Right ventricle myocardium inferior (tissue), 1 donor: ENCODE data around the gene SYNPR. TPM values are rescaled to one million over a fixed set of nuclear protein-coding genes. Genes with fewer than 3 reads are reported as not detected.

Experiments
- ATAC-seq: fragments of 200-7000 bp; cut with Tn5 transposase; one replicate; pipeline ENCODE4 v1.9.1; 2020; ENCODE audit warnings: mild to moderate bottlenecking, moderate library complexity
- DNase-seq: peaks from one replicate; pipeline ENCODE4 v3.0.0; 2021; ENCODE audit errors: missing footprints
- intact Hi-C: fragments of 100-400 bp; cut with DNase I; formaldehyde crosslinking; loops from one replicate; pipeline ENCODE4 v1.11.0; 2022
- total RNA-seq: library from RNA; stranded (reverse); fragmentation: NEBNext Ultra II Directional; extraction: Animal tissue kit (Norgen Biotek cat#: 25700); gene quantifications from one replicate; pipeline ENCODE4 v1.2.1, GENCODE V29; 2021
- donor health status: DM: no; HTN: yes; CAD: no; lungs with severe emphysema.

Gene SYNPR
- total RNA-seq, 1 donor from 2014 or later, result not detected

DNA sequence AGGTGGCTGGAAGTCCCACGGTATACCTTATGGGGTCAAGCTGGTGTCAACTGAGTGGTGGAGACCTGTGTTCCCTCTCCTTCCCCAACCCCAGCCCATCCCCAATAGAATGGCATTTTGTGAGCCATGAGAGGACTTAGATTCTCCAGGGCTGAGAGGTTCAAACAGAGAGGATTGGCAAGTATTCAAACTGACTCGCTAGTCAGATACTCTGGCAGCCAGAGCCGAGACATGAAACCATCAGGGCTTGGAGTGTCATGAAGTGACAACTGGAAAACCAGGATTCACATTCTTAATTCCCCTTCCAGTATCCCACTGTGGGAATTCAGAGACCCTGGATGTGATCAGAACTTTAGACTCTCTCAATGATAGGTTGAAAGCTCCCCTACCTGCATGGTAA, 215.0 kb downstream of the SYNPR start:
- ATAC-seq (no peak), DNase-seq (no peak)
- intact Hi-C loops, result no loop called here

DNA sequence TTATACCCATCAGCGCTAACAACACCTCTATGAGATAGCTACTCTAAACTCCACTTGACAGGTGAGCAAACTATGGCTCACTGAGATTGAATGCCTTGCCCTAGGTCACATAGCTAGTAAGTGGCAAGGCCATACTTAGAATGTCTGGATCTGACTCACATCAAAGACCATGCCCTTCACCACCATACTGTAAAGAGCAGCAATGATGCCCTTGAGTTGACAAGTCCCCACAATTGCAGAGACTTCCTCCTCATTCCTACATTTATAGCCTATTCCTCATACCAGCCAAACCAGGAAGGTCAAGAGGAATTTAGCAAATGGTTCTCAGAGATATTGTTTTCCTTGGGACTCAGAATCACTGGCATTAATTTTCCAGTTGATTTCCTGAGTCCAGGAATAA, 216.5 kb downstream of the SYNPR start:
- intact Hi-C loops, result no loop called here
- no peak for ATAC-seq
- no peak for DNase-seq

DNA sequence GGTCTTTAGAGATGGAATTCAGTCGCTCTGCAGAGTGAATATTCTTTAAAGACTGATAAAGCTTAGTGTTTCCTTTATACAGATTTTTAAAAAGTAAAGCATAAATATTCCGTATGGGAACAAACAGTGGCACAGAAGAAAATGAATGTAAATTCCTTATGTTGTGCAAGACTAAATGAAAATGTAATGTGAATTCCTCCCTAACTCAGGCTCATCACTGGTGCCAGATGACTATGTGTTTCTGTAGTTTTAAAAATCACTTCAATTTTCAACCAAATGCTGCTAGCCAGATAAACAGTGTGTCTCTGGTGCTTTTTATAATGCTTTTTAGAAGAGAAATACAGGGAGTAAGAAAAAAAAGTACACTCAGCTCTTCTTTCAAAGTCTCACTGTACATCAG, 219.5 kb downstream of the SYNPR start:
- DNase-seq (no peak), ATAC-seq (no peak)
- intact Hi-C loops, result no loop called here

DNA sequence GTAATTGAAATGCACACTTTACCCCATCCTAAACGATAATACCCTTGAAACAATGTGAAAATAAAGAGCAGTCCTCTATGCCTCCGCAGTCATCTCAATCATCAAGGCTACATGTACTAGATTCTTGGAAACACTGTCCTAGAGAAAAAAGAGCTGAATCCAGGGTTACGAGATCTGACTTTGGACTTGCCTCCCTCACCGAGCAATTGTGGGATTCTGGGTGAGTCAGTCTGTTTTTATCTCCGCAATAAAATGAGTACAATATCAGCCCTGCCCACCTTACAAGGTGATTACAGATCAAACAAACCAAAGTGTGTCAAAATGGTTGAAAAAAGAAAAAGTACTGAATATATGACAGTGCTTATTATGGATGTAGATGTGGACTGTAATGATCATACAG, 222.1 kb downstream of the SYNPR start:
- no peak for DNase-seq
- ATAC-seq, result no peak
- intact Hi-C loops, result no loop called here

DNA sequence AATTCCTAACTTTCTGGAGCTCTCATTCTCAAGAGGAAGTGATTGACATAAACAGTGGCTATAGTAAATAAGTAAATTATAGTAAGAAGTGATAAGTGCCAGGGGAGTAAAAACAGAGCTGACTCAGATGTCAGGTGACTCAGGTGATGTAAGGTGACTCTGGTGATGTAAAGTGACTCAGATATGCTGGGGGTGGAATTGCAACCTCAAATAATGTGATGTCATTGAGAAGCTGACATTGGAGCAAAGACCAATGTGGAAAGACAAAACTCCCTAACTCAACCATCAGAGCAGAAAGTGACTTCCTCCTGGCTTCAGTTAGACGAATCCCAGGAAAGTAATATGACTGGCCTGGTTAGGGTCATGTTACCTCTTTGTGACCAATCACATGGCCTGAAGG, 230.2 kb downstream of the SYNPR start:
- DNase-seq, result no peak

DNA sequence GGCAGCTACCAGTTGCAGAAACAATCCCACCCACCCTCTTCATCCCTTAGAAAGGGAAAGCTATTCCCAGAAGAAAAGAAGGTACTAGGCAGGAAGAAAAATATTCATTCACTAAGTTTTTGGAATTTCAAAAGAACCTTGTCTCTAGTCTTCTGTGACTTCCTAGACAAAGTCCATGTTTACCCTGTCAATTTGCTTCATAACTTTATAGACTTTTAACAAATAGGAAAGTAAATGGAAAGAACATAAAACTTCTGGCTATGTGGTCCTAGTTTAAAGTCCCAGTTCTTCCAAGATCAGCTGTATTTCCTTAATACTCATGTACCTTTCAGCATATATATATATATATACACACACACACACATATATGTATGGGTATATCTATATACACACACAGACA, 230.7 kb downstream of the SYNPR start:
- intact Hi-C loops, result no loop called here
- DNase-seq (no peak), ATAC-seq (no peak)

More for the DNA sequence above, 230.2 kb downstream of the SYNPR start:
- intact Hi-C loops, result no loop called here
- ATAC-seq, result no peak

DNA sequence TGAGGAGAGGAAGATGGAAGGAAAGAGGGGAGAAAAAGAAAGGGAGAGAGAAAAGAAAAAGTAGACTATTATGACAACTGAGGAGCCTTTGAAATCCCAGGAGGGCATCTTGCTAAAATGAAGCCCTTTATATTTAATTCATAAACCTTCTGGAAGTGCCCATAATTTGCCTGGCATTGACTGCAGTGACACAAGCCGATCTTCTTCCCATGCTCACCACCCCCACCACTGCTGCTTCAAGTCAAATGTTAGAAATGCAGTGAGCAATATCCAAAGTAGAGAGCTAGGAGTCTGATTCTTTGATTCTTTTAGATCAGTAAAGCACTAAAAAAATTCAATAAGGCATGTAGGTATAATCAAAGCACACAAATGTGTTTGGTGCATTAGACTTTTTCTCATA, 235.7 kb downstream of the SYNPR start:
- intact Hi-C loops, result no loop called here
- DNase-seq (no peak), ATAC-seq (no peak)

DNA sequence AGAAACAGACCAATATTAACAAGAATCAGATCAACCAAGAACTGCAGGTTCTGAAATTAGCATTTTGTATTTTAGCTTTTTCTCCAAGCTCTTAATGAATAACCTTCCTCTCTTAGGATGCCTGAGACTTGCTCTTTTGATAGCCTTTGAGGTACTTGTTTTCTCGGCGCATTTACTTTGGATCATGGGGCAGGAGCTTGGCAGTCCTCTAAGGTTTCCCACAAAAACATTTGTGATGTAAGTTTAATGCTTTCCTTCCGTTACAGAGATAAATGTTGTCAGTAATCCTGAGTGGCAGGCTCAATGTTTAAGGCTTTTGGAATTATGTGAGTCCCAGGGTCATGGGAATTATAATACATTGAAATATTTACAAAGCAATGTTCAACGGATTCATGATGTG, 236.6 kb downstream of the SYNPR start:
- DNase-seq (no peak), ATAC-seq (no peak)
- intact Hi-C loops, result no loop called here

DNA sequence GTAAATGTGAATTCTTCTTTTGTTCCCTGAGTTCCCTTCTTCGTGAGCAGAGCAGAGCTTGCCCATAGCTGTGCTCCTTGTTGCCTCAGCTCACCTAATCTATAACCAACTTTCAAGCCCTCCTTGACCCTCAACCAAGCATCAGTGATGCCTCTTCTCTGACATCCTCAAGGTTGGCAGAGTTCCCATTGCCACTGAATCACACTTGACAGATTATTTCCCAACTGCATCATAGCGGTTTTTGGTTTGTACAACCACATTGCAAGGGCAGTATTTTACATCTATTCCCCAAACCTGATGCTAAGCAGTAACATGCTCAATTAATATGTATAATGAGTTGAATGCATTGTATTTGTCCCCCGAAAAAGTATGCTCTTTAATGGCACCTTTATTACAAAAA, 241.3 kb downstream of the SYNPR start:
- intact Hi-C loops, result no loop called here
- DNase-seq (no peak), ATAC-seq (no peak)

DNA sequence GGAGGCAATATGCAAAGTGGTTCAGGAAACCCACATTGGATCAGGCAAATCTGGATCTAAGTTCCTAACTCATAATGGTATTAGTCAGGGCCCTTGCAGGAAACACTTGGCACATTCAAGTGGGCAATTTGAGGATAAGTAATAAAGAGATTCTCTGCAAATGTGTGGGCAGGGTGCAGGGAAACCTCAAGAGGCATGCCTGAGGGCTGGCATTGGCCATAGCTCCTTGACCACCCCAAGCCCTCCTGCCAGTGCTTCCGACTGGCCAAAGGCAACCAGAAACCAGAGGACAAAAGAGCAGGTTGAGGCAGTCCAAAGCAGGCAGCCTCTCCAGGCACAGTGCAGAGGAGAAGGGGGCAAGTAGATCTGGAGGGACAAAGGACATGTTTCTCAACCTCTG, 243.5 kb downstream of the SYNPR start:
- intact Hi-C loops, result no loop called here
- DNase-seq, result peak; percentile 50
- no peak for ATAC-seq

DNA sequence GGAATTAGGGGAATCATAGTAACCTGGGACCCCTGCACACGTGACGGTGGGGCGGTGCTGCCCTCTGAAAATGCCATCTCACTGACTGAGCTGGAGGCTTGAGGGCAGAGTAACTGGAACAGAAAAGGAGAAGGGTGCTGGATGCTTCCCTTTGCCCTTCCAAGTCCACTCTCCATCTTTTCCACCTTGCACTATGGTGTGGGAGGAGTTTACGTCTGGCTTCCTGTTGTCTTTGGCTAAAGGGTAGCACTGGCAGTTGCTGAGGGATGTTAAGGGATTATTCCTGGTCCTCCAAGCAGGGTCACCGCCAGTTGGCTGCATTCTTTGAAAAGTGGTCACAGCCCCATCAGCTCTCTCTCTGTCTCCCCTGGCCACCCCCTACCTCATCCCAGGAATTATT, 245.0 kb downstream of the SYNPR start:
- ATAC-seq (no peak), DNase-seq (no peak)
- intact Hi-C loops, result no loop called here

DNA sequence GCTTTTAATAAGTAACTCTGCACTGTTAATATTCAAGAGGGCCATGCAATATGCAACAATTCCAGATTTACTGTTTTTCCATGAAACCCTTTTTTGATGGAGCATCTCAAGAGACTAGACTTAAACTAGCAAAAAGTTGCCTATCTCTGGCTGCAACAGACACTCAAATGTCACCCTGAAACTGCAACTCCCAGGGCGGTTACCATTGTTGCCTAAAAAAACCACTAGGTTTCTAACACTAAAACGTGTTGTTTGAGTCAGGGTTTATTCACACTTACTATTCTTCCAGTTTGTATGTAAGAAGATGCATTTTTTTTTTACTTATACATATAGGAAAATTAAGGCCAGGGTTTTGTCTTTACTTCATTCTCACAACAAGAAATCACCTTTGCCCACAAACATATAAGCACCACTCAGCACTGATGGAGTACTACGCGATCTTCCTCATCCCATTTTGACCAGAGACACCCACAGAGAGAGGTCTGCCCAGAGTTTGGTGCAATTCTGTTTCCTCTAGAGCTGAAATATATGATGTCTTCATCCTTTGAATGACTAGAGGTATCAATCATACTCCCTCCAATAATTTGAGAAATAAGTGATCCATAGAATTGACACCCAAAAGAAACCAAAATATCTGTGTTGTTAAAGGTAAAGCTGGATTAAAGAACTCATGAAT, 250.4 kb downstream of the SYNPR start:
- intact Hi-C loops, result no loop called here

DNA sequence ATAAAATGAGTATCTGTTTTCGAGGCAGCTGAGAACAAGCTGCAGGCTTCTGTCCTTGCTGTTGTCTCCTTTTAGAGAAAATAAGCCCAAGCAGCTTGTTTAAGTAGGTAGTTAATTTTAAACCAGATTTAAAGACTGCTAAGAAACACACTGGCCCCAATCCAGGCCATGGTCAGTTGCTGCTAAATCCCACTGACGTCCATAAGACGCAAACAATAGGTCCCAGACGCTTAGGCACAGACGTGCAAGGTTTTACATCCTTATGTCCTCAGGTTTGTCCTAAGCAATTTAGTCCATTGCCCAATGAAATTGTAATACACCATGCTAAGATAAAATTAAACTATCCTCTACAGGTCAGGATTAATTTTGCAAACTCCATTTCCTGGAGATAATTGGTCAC, 254.4 kb downstream of the SYNPR start:
- intact Hi-C loops, result no loop called here
- no peak for DNase-seq
- ATAC-seq, result no peak

More for the DNA sequence above, 250.4 kb downstream of the SYNPR start:
- ATAC-seq (no peak), DNase-seq (no peak)

DNA sequence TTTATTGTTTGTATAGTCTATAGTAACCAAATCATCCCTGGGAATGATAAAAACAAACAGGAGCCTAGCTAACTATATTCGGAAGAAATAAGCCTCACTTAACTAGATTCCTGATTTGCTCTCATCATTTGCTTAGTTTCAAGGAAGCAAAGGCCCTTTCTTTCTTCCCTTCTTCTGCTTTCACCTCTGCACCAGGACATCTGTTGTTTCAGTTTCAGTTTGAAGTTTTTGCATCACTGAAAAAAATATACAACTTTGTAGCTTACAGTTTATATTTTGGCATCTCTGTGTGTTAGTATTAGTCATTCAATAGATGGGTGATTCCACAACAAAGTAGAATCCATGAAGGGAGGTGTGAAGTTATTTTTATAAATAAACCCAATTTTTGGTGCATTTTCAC, 260.8 kb downstream of the SYNPR start:
- ATAC-seq (no peak), DNase-seq (no peak)
- intact Hi-C loops, result no loop called here

DNA sequence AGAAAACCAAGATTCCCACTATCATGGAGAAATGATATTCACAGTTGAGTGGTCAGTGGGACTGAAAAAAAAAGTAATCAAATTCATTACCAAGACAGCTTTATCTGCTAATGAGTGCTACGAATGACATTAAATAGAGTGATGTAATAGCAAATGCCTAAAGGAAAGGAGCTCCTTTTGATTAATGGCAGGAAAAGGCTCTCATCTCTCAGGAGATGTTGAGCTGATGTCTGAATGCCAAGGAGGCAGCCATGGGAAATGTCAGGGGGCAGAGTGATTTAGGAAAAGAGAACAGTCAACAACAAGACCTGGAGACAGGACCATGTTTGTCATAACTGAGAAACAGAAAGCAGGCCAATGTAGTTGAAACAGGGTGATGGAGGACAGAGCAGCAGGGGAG, 277.7 kb downstream of the SYNPR start:
- intact Hi-C loops, result no loop called here
- DNase-seq, result no peak
- no peak for ATAC-seq

DNA sequence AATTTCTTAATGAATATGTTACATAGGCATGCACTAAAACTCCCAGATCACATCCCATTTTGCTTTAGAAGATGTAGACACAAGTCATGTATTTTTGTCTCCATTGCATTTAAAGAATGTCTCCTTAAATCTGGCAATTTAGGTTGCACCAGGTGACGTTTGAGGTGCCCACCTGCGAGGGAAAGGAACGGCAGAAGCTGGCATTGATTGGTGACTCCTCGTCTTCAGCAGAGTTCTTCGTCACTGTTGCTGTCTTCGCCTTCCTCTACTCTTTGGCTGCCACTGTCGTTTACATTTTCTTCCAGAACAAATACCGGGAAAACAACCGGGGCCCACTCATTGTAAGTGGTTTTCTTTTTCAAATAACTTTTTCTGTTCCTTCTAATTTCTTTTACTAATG, 278.3 kb downstream of the SYNPR start:
- ATAC-seq, result no peak

DNA sequence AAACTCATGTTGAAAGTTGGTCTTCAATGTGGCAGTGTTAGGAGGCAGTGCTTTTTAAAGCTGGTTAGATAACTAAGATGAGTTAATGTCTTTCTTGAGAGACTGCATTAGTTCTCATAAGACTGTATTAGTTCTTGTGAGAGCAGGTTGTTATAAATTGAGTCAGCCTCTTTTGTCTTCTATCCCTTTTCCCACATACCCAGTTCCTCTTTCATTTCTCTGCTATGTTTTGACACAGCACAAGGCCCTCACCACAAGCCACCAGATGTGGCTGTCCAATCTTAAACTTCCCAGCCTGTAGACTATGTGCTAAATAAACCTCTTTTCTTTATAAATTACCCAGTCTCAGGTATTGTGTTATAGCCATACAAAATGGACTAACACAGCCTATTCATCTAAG, 279.8 kb downstream of the SYNPR start:
- no peak for ATAC-seq
- intact Hi-C loops, result no loop called here
- DNase-seq, result no peak

More for the DNA sequence above, 278.3 kb downstream of the SYNPR start:
- DNase-seq, result no peak
- intact Hi-C loops, result no loop called here

DNA sequence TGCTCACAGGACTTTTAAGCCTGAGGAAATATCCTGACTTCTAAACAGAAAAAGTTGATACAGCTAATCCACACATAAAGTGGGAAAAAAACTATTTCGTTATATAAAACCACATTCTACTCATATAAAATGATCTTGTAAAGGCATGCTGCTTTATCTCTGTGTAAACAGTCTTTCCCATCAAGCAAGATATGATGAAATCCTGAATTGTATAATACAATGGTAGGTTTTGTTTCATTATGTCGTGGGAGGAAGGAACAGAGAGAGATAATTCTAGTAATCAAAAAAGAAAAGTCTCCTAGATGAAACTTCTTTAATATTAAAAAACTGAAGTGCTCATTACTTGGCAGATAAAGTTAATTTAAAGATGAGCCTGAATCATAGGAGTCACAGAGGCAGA, 281.8 kb downstream of the SYNPR start:
- no peak for DNase-seq
- intact Hi-C loops, result no loop called here
- no peak for ATAC-seq

DNA sequence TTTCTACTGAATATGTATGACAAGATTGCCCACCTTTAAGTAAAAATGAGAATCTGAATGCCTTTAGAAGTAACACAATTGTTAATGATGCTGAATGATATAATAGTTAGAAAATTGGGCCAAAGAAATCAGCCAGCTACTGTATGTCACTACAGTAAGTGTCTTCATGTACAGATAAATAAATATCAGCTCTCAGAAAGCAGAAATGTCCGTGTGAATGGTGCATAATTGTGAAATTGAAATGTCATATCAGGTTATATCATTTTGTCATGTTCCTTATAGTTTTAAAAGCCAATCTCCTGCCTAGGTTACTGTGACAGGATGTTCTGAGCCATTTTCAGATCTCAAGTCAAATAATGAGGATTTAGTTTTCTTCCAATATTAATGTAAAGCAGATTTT, 283.8 kb downstream of the SYNPR start:
- DNase-seq, result no peak
- intact Hi-C loops, result no loop called here

DNA sequence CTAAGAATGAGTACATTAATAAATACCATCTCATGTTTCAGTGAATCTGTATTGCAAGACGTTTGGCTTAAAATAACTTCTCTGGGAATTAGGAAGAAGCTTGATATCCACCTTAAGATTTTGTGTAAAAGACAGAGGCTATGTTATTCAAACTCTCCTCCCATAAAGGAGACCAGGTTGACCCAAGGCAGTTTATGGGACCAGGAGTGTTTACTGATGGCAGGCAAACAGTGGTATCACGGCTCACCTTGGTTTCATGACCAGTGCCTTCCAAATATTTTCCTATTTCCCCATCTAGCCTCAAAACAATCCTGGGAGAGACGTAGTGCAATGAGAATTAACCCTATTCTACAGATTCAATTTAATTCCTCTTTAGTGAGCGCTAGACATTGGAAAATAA, 284.2 kb downstream of the SYNPR start:
- DNase-seq, result no peak
- intact Hi-C loops, result no loop called here

More for the DNA sequence above, 283.8 kb downstream of the SYNPR start:
- ATAC-seq, result no peak

DNA sequence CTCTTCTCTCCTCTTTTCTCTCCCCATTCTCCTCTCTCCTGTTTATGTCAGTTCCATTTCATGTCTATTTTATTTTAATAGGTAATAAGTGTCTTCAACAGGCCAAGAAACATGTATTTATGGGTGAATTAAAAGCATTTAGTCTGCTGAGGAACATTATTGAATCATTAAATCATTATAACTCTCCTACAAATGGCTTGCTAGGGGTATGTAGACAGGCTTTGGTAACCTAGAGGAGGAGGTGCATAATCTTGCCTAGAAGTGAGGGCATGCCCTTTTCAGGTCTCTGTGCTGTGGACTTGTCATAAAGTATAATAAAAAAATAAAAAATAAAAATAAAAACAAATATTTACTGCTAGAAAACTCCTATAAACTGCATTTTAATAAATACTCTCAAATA, 285.5 kb downstream of the SYNPR start:
- no peak for ATAC-seq
- intact Hi-C loops, result no loop called here
- no peak for DNase-seq

More for the DNA sequence above, 284.2 kb downstream of the SYNPR start:
- ATAC-seq, result no peak
